HG03039 (cell line): ENCODE data around the gene SLC2A9.

Experiments used
- ATAC-seq: cut with Tn5 transposase; IDR thresholded peaks from one replicate; pipeline ENCODE4 v1.9.1; 2021; ENCODE audit warnings: mild to moderate bottlenecking, moderate library complexity; ENCODE audit not compliant: unreplicated experiment

Gene SLC2A9

DNA sequence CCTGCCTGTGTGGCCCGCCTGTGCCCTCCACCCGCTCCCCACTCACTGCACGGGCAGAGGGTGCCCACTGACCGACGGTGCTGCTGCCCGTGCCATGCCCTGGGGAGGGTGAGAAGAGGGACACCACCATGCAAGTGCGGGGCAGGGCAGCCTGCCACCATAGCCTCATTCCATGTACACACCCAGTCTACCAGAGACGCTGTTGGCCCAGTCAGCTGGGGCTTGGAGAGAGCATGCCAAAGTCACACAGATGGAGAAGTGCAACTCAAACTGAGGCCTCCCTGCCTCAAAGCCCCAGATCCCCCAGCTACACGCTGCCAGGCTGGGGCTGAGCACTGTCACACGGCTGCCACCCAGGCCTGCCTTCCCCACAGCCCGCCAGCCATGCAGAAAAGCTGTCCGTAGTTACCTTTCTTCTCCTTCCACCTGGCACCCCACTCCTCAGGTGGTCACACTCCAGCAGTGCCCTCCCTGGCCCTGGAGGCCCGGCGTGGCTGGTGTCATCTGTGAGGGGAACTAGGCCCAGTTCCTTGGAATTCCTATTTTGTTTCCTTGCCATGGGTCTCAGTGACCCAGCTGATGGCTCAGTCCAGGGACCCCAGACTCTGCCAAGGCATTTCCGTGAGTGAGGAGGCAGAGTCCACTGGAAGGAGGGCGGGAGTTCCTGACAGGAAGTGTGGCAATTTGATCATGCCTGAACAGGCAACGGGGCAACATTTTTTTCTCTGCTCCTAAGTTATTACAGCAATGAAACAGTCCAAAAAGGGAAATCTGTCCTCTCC lies at the start of gene SLC2A9:
TSS of gene SLC2A9 (minus strand) at position 627 of the 782 bp plus-strand sequence. CDS start at position 559, 68 bp downstream.
- ATAC-seq: no peak

DNA sequence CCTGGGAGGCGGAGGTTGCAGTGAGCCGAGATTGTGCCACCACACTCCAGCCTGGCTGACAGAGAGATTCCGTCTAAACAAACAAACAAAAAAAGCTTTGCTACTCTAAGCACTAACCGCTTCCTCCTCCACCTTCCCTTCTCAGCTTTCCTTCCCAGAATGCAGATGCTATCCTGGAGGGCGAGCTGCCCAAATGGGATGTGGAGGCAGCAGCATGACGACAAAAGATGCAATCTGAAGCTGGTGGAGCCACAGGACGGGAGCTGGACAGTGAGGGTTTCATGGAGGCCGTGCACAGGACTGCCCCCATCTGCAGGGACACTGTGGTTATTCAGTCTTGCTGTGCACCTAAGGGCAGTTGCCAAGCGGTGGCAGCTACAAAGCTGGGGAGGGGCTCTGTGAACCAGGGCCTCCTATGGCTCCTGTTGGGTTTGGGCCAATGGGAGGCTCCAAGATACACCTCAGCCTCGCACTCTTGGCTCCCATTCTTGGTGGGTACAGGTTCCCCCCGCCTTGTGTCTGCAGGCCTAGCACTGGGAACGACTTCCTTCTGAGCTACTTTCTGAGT lies 47.9 kb upstream of the SLC2A9 start:
- no peak for ATAC-seq

DNA sequence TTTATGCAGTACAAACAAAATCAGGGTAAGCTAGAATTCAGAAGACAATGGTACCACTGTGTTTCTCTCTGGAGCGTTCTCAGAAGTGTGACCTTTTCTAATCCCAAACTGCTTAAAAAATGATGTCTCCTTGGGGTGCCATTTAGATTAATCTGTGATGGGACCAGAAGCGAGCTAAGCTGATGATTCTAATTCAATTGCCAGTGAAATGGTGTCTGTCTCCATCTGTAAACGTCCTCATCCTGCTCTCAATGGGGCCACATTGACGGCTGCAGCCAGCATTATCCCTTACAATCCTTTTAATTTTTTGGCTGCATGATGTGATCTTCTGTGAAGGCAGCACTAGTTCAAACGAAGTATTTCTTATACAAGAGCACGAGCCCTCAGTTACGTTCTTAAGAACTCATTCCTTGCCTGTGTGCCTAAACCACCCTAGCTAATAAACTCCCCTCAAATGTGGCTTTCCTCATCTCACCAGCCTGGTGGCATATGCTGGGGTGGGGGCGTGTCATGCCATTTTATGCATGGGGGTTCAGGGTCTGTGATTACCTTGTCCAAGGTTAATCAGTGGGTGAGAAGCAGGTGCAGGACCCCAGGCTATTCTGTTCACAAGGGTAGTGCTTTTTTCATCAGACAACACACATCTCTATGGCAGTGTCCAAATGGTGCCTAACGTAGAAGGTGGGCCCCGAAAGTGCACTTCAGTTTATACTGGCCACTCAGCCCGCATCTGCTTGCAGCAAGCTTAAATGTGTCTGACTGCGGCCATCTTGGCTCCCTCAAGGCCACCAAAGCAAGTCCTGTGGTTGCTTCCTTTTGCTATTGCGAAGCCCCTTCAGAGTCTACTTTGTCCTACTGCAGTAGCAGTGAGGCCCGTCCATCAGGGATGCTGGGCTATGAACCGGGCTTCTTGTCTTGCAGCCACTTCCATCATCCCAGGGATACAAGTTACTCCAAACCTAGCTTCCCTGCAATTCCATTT lies 45.7 kb upstream of the SLC2A9 start:
- ATAC-seq: no peak

DNA sequence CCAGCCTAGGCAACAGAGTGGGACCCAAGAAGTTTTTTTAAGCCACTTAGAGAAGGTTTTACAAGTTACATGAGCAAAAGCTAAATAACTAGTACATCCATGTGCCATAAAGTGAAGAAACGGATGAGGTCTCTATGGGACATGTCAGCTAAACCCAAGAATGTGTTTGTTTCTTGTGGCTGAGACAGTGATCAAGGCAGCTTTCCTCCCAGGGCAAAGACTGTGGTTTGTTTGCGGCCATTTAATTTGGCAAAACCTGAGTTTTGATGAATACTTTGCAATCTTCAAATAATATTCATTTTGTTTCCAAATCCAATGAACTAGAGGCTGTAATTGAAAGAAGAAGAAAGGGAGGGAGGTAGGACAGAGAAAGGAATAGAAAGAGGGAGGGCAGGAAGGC lies 44.9 kb upstream of the SLC2A9 start:
- ATAC-seq: no peak

DNA sequence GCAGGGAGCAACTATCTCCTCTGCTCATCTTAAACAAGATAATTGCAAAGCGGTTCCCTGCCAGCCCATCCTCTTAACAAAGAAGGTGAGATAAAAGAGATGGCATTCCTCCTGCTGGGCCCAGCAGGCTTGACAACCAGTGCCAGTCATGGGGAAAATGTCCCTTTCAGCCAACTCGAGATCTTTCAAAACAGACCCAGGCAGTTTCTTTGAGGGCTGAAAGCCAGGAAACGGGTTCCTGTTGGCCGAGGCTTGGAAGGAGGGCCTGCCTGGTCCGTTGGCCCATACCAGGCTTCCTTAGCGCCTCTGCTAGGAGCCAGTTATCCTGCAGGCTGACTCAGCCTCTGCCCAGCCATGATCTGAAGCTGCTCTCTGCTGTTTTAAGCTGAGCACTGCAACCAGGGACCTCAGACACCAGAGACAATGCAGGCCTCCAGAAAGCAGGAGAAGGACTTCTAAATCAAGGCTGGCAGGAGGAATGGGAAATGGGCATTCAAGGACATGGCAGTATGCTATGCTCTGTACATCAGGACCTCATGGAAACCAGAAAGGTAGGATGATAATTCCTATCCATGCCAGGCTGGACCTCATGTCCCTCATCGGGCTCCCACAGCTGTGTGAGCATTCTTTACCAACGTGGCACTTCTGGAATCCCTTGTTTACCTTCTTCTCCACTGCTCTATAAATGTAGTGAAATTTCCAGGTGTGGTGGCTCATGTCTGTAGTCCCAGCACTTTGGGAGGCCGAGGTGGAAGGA lies 42.4 kb upstream of the SLC2A9 start:
- ATAC-seq: no peak

DNA sequence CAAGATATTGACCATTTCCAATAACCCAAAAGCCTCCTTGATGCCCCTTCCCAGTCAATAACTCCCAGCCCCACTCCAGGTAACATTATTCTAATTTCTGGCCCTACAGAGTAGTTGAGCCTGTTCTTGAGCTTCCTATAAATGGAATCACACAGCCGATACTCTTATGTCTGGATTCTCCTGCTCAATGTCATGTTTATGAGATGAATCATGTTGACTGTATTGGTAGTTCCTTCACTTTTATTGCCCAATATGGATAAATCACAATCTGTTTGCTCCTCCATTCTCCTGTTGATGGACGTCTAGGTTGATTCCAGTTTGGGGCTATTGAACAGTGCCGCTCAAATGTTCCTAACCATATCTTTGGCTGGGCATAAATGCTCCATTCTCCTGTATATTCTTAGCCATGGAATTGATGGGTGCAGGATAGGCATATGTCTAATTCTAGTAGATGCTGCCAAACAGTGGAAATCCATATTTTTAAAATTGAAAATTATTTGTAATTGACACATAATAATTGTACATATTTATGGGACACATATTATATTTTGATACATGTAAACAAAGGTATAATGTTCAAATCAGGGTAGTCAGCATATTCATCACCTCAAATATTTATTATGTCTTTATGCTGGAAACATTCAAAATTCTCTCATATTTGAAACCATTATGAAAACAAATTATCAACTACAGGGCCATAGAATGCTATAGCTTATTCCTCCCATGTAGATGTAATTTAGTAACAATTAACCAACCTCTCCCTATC lies 40.5 kb upstream of the SLC2A9 start:
- ATAC-seq: no peak

DNA sequence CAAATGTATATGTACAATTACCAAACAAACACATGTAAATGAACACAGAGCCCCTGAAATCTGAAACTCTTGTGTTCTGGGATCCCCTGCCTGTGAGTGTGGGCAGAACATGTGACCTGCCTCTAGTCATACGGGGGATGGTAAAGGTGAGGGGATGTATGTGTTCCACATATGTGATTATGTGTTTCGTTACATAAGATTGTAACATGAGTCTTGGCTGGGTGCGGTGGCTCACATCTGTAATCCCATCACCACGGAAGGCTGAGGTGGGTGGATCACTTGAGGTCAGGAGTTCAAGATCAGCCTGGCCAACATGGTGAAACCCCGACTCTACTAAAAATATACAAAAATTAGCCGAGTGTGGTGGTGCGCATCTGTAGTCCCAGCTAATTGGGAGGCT lies 37.1 kb upstream of the SLC2A9 start:
- ATAC-seq: no peak

DNA sequence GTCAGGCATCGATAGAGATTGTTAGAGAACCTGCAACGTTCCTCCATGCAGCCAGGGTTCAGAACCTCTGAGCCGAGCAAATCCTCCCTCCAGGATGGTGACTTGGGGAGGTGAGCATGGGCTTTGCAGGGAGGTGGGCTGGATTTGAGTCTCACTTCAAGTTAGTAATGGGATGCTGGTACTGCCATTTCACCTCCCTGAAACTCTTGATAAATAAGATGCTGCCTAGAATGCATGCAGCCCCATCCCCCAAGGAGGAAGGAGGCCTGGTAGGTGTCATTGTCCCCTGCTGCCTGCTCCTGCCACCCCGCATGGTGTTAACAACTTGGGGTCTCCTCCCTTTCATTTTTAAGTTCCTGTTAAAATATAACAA lies 35.7 kb upstream of the SLC2A9 start:
- no peak for ATAC-seq

DNA sequence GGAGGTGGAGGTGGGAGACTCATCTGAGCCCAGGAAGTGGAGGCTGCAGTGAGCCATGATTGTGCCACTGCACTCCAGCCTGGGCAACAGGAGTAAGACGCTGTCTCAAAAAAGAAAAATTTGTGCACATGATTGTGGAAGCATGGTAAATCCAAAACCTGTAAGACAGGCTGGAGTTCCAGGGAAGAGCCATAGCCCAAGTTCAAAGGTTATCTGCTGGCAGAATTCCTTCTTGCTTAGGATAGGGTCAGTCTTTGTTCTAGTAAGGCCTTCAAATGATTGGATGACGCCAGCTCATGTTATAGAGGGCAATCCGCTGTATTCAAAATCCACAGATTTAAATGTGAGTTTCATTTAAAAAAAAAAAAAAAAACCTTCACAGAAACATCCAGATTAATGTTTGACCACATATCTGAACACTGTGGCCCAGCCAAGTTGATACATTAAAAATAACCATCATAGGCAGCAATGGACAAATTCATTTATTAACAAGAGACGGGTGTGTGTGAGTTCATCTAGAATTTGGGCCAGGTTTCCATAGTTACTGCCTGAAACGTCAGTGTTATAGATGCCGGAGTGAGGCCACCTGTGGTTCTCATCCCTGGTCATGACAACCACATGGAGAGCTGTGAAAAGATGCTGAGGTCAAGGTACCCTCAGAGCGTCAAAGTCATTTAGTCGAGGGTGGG lies 35.2 kb upstream of the SLC2A9 start:
- ATAC-seq: no peak

DNA sequence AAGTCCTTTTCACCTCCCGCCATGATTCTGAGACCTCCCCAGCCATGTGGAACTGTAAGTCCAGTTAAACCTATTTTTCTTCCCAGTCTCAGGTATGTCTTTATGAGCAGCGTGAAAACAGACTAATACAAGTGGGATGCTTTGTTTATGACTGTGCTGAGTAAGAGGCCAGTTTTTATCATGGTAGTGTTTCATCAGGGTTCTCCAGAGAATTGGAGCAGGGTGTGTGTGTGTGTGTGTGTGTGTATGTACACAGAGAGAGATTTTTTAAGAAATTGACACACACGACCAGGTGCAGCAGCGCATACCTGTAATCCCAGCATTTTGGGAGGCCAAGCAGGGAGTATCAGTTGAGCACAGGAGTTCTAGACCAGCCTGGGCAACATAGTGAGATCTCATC lies 34.6 kb upstream of the SLC2A9 start:
- no peak for ATAC-seq

DNA sequence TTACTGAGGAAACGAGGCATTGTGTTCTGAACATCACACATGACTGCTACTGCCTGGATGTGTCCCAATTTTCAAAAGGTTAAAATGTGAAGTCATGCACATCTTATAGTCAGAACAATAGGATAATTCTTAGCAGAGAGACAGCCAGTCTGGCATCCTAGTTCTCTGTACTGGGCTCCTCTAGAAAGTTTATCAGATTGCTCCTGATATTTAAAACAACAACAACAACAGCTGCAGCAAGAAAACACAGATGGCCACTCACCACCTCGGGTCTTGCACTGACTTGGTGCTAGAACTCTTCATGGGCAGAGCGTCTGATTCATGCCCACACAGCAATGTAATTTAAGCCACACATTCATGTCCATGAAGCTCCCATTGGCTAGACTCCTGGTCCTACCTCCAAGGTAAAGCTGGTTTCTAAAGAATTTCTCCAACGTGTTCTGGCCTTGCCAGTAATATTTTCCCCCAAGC lies 33.3 kb upstream of the SLC2A9 start:
- ATAC-seq: no peak

DNA sequence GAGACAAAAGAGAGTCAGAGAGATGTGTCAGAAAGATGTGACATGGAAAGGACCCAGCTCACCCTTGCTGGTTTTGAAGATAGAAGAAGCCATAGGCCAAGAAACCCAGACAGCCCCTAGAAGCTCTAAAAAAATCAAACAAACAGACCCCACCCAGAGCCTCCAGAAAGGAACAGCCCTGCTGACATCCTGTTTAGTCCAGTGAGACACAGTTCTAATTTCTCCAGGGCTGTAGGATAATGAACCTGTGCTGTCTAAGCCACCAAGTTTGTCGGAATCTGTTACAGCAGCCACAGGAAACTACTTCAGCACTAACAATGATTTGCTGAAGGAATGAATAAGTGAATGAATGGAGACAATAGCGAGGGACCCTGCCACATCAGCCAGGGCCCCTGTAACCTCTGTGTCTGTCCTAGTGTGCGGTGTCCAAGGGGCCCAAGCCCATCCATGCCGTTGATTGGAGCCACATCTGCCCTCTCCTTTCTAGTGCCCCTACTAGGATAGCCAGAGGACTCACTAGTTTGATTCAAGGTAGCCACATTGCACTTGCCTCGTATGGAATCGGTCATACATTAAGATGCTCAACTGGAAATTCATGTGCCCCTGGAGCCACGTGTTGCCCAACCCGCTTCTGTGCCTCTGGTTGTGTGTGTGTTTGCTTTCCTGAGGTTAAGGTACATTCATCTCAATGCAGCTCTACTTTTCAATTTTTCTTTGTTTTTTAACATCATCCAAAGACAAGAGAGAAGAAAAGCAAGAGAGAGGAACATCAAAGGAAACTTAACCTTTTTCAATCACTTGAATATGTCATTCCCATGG lies 32.5 kb upstream of the SLC2A9 start:
- no peak for ATAC-seq

DNA sequence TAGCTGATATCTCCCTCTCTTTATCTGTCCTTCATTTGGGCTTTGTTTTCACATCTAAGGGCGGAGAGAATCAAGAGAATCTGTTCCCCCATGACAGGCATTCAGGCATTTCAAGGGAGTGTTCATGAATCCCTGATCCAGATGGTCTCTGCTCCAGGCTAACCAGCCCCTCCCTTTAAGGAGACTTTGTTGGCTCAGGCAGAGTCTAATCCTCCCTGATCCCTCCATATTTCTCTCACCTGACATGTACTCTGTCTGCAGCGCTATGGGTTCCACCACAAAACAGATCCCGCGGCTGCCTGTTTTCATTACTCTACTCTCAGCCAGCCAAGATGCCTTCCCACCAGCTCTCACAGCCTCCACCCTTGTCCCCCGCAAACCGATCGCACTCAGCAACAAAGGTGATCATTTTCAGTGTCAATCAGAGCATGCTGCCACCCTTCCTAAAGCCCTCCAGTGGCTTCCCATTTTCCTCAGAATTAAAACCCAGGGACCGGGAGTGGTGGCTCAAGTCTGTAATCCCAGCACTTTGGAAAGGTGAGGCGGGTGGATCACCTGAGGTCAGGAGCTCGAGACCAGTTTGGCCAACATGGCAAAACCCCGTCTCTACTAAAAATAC lies 30.3 kb upstream of the SLC2A9 start:
- ATAC-seq: no peak

DNA sequence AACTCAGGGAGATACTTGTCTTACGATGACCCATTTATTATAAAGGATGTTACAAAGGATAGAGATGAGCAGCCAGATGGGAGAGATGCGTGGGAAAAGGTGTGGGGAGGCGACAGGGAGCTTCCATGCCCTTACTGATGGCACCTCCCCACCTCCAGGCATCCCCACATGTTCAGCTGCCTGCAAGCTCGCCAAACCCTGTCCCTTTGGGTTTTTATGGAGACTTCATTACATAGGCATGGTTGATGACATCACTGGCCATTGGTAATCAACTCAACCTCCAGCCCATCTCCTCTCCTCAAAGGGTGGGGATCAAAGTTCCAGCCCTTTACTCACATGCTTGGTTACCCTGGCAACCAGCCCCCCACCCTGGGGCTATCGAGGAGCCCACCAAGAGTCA lies 29.4 kb upstream of the SLC2A9 start:
- ATAC-seq: no peak

DNA sequence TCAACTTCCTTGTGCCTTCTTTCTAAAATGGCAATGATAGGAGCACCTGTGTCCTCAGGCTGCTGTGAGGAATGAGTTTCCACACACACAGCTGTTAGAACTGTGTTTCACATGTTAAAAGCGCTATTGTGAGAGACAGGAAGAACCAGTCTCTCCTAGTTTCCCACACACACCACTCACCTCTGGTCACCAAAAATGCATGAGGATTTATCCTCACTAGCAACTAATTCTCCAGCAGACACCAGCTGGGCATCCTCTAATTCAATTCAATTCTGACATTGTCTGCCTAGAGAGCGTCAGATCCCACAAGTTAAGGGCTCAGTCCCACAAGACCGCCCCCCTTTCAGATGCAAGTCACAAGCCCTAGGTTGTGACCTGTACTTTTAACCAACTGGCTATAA lies 29.0 kb upstream of the SLC2A9 start:
- ATAC-seq: no peak

DNA sequence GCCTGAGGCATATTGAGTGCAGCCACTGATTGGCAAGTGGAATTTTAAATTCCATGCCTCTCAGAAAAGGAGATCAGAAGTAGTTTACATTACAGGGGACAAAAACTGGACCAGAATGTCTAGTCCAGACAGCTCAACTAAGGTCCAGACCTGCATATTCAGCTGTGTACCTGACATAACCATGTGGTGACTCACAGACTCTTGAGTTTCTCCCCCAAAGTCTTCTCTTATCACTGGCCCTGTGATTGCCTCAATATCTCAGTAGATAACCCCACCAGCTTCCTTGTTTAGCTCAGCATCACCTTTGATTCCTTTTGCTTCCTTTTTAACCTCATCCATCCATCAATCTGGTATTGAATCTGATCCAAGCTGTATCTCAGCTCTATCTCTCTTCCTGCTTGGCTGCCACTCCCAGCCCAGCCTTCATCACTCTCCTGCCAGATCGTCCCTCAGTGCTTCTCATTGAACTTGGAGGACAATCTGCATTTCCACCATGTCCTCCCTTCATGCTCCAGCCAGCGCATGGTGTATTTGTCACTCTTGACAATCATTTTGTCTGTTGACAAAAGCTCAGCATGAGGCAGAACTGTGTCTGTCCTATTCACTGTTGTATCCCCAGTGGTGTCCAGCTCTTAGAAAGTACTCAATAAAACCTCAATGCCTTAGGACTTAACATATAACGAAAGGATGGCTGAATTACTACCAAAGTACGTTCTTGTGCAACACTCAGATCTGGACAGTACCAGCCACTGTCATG lies 27.8 kb upstream of the SLC2A9 start:
- no peak for ATAC-seq

DNA sequence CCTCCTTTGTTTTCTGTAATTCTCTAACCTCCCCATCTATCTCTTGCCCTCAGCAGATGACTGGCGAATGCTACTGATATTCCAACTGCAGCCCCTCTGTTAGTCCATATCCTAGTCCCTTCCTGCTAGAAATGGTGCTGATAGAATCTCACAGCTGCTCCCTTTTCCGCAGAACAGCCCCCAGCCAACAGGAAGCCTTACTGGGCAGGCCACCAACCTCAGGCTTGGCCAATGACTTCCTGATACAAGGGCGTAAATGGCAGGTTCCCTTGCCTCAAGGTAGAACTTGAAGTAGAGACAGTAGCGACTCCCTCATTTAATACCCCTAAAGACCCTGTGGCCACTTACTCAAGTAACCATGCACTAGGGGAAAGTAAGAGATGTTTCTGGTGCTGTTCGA lies 26.7 kb upstream of the SLC2A9 start:
- no peak for ATAC-seq
